ENCODE data around the gene CCDC88C.

- TF ChIP-seq CTCF (IDR thresholded peaks at IDR 0.05; ENCODE audit: low read length) (no peak), EZH2 (IDR thresholded peaks at IDR 0.05; ENCODE audit: borderline replicate concordance, low read length) (no peak)
Observed at GRCh38 chr14:91429385-91429784, 11.8 kb upstream of the CCDC88C start.
